IPS-20b (cell line): ENCODE results near the gene B3GAT1.
"Not testable (repeated sequence)": the region's sequence is repeated elsewhere in the genome, so short reads cannot be mapped to it uniquely, and the experiment has no call there.

ENCODE experiments used
- H3K27ac ChIP-seq: one replicate; pipeline ENCODE4 v1.5.1; 2013; ENCODE audit warnings: low read length
- H3K27me3 ChIP-seq: 2 replicates; pipeline ENCODE4 v1.6.1; 2013; ENCODE audit warnings: mild to moderate bottlenecking, low read length, inconsistent platforms; ENCODE audit not compliant: insufficient read depth
- H3K36me3 ChIP-seq: 2 replicates; pipeline ENCODE4 v1.6.1; 2013; ENCODE audit warnings: low read depth, mild to moderate bottlenecking, inconsistent platforms, low read length, moderate library complexity; ENCODE audit not compliant: insufficient read depth
- H3K4me1 ChIP-seq: 2 replicates; pipeline ENCODE4 v1.6.1; 2013; ENCODE audit warnings: mild to moderate bottlenecking, control low read depth, inconsistent platforms, low read length, moderate library complexity; ENCODE audit not compliant: insufficient read depth
- H3K4me3 ChIP-seq: 2 replicates; pipeline ENCODE4 v1.5.1; 2013; ENCODE audit warnings: mild to moderate bottlenecking, low read length, inconsistent platforms
- H3K9ac ChIP-seq: 2 replicates; pipeline ENCODE4 v1.6.1; 2013; ENCODE audit warnings: low read depth, mild to moderate bottlenecking, inconsistent platforms, low read length, moderate library complexity
- H3K9me3 ChIP-seq: 2 replicates; pipeline ENCODE4 v1.6.1; 2013; ENCODE audit warnings: mild to moderate bottlenecking, low read depth, low read length, inconsistent platforms; ENCODE audit not compliant: insufficient read depth

Gene B3GAT1

GRCh38 chr11:134412203-134413042 lies at the start of gene B3GAT1:
Gene B3GAT1 (minus strand): TSS chr11:134412242. CDS start chr11:134387659, 24,583 bp downstream.
- peak within 1 kb of the TSS; percentile 68; the same call in 1 of the 2 replicates for H3K9ac ChIP-seq
- no peaks in the 10 kb centered on the region for H3K9me3 ChIP-seq
- no peaks in the 10 kb centered on the region; the same call in 1 of the 2 replicates for H3K36me3 ChIP-seq
- peaks cover 37% of the 10 kb centered on the region for H3K4me1 ChIP-seq
- peak within 1 kb of the TSS; percentile 82 for H3K4me3 ChIP-seq
- H3K27me3 ChIP-seq = peaks cover 65% of the 10 kb centered on the region
- no peak within 1 kb of the TSS for H3K27ac ChIP-seq

GRCh38 chr11:134461621-134462020 lies 49.6 kb upstream of the B3GAT1 start:
- no peaks in the 10 kb centered on the region for H3K36me3 ChIP-seq
- H3K4me1 ChIP-seq = peaks cover 4% of the 10 kb centered on the region; the same call in 1 of the 2 replicates
- H3K9ac ChIP-seq = no peak overlapping the region
- H3K9me3 ChIP-seq = no peaks in the 10 kb centered on the region
- no peak overlapping the region for H3K27ac ChIP-seq
- no peak overlapping the region for H3K4me3 ChIP-seq
- H3K27me3 ChIP-seq = peaks cover 46% of the 10 kb centered on the region

GRCh38 chr11:134460881-134461280 lies 48.8 kb upstream of the B3GAT1 start:
- Histone ChIP-seq H3K27ac (no peak overlapping the region), H3K4me1 (peaks cover 3% of the 10 kb centered on the region; the same call in 1 of the 2 replicates), H3K9me3 (no peaks in the 10 kb centered on the region), H3K27me3 (peaks cover 39% of the 10 kb centered on the region), H3K4me3 (no peak overlapping the region), H3K9ac (no peak overlapping the region), H3K36me3 (no peaks in the 10 kb centered on the region)

- H3K27me3 ChIP-seq = peaks cover 32% of the 10 kb centered on the region
- H3K4me3 ChIP-seq = no peak overlapping the region
- H3K9ac ChIP-seq = no peak overlapping the region; the same call in 1 of the 2 replicates
- H3K27ac ChIP-seq = no peak overlapping the region
- no peaks in the 10 kb centered on the region for H3K36me3 ChIP-seq
- no peaks in the 10 kb centered on the region for H3K9me3 ChIP-seq
- no peaks in the 10 kb centered on the region for H3K4me1 ChIP-seq
These were observed 48.1 kb upstream of the B3GAT1 start for GRCh38 chr11:134460062-134460561.

- Histone ChIP-seq H3K4me3 (no peak overlapping the region), H3K4me1 (no peaks in the 10 kb centered on the region), H3K27ac (no peak overlapping the region), H3K36me3 (no peaks in the 10 kb centered on the region), H3K9me3 (no peaks in the 10 kb centered on the region), H3K27me3 (peaks cover 30% of the 10 kb centered on the region), H3K9ac (no peak overlapping the region)
These were observed 47.4 kb upstream of the B3GAT1 start for GRCh38 chr11:134459246-134460061.

- H3K4me1 ChIP-seq, H3K36me3 ChIP-seq, H3K9ac ChIP-seq, H3K9me3 ChIP-seq, H3K4me3 ChIP-seq, H3K27ac ChIP-seq: not testable (repeated sequence)
- H3K27me3 ChIP-seq = peaks cover 18% of the 10 kb centered on the region
These were observed 45.5 kb upstream of the B3GAT1 start for GRCh38 chr11:134457411-134458007.

- H3K9ac ChIP-seq = no peak overlapping the region
- 0 out of 2 replicates have a peak, but pooled peaks cover 5% of the 10 kb centered on the region for H3K27me3 ChIP-seq
- H3K4me1 ChIP-seq = no peaks in the 10 kb centered on the region
- no peak overlapping the region for H3K27ac ChIP-seq
- H3K4me3 ChIP-seq = no peak overlapping the region
- no peaks in the 10 kb centered on the region for H3K36me3 ChIP-seq
- H3K9me3 ChIP-seq = no peaks in the 10 kb centered on the region
These were observed 43.5 kb upstream of the B3GAT1 start for GRCh38 chr11:134455516-134455915.

- Histone ChIP-seq H3K4me3 (no peak overlapping the region), H3K9me3 (no peaks in the 10 kb centered on the region), H3K9ac (no peak overlapping the region), H3K4me1 (no peaks in the 10 kb centered on the region), H3K27ac (no peak overlapping the region), H3K27me3 (0 out of 2 replicates have a peak, but pooled peaks cover 5% of the 10 kb centered on the region), H3K36me3 (no peaks in the 10 kb centered on the region)
These were observed 42.2 kb upstream of the B3GAT1 start for GRCh38 chr11:134454146-134454690.

GRCh38 chr11:134453441-134453840 lies 41.4 kb upstream of the B3GAT1 start:
- Histone ChIP-seq H3K36me3 (no peaks in the 10 kb centered on the region), H3K27ac (no peak overlapping the region)

GRCh38 chr11:134452838-134453155 lies 40.8 kb upstream of the B3GAT1 start:
- Histone ChIP-seq H3K4me3 (no peak overlapping the region), H3K4me1 (no peaks in the 10 kb centered on the region), H3K27ac (no peak overlapping the region), H3K36me3 (no peaks in the 10 kb centered on the region), H3K27me3 (0 out of 2 replicates have a peak, but pooled peaks cover 5% of the 10 kb centered on the region), H3K9ac (no peak overlapping the region), H3K9me3 (no peaks in the 10 kb centered on the region)

More at GRCh38 chr11:134453441-134453840, 41.4 kb upstream of the B3GAT1 start:
- Histone ChIP-seq H3K9me3 (no peaks in the 10 kb centered on the region), H3K27me3 (0 out of 2 replicates have a peak, but pooled peaks cover 5% of the 10 kb centered on the region), H3K9ac (no peak overlapping the region), H3K4me3 (no peak overlapping the region), H3K4me1 (no peaks in the 10 kb centered on the region)
